ENCODE measurements around the gene RFX1. TPM values are rescaled to one million over a fixed set of nuclear protein-coding genes. Genes with fewer than 3 reads are reported as not detected.

Gene RFX1
- total and polyA plus RNA-seq, 2 experiments from 2014 or later = 8.9 to 11.8 TPM

DNA sequence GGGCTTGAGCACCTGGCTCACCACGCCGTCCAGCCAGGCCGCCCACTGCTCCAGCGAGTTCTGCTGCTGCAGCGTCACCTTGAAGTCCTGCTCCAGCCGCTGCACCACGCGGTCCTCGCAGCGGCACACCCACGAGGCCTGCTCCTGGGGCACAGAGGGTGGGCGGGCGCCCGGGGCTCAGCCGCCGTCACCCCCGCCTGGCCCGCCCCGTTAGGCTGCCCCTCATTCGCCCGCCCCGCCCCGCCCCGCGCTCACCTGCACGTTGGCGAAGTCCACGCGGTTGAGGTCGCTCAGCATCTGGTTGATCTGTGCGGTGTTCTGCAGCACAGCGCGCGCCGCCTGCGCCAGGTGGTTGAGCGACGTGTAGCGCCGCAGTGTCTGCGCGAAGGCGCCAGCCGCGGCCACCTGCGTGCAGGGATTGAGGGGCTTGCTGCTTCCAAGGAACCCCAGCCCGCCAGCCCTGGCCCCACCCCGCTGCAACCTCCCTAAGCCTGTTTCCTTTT is 42.5 kb downstream of the RFX1 start (continued):
- TF ChIP-seq, protein P1, sequence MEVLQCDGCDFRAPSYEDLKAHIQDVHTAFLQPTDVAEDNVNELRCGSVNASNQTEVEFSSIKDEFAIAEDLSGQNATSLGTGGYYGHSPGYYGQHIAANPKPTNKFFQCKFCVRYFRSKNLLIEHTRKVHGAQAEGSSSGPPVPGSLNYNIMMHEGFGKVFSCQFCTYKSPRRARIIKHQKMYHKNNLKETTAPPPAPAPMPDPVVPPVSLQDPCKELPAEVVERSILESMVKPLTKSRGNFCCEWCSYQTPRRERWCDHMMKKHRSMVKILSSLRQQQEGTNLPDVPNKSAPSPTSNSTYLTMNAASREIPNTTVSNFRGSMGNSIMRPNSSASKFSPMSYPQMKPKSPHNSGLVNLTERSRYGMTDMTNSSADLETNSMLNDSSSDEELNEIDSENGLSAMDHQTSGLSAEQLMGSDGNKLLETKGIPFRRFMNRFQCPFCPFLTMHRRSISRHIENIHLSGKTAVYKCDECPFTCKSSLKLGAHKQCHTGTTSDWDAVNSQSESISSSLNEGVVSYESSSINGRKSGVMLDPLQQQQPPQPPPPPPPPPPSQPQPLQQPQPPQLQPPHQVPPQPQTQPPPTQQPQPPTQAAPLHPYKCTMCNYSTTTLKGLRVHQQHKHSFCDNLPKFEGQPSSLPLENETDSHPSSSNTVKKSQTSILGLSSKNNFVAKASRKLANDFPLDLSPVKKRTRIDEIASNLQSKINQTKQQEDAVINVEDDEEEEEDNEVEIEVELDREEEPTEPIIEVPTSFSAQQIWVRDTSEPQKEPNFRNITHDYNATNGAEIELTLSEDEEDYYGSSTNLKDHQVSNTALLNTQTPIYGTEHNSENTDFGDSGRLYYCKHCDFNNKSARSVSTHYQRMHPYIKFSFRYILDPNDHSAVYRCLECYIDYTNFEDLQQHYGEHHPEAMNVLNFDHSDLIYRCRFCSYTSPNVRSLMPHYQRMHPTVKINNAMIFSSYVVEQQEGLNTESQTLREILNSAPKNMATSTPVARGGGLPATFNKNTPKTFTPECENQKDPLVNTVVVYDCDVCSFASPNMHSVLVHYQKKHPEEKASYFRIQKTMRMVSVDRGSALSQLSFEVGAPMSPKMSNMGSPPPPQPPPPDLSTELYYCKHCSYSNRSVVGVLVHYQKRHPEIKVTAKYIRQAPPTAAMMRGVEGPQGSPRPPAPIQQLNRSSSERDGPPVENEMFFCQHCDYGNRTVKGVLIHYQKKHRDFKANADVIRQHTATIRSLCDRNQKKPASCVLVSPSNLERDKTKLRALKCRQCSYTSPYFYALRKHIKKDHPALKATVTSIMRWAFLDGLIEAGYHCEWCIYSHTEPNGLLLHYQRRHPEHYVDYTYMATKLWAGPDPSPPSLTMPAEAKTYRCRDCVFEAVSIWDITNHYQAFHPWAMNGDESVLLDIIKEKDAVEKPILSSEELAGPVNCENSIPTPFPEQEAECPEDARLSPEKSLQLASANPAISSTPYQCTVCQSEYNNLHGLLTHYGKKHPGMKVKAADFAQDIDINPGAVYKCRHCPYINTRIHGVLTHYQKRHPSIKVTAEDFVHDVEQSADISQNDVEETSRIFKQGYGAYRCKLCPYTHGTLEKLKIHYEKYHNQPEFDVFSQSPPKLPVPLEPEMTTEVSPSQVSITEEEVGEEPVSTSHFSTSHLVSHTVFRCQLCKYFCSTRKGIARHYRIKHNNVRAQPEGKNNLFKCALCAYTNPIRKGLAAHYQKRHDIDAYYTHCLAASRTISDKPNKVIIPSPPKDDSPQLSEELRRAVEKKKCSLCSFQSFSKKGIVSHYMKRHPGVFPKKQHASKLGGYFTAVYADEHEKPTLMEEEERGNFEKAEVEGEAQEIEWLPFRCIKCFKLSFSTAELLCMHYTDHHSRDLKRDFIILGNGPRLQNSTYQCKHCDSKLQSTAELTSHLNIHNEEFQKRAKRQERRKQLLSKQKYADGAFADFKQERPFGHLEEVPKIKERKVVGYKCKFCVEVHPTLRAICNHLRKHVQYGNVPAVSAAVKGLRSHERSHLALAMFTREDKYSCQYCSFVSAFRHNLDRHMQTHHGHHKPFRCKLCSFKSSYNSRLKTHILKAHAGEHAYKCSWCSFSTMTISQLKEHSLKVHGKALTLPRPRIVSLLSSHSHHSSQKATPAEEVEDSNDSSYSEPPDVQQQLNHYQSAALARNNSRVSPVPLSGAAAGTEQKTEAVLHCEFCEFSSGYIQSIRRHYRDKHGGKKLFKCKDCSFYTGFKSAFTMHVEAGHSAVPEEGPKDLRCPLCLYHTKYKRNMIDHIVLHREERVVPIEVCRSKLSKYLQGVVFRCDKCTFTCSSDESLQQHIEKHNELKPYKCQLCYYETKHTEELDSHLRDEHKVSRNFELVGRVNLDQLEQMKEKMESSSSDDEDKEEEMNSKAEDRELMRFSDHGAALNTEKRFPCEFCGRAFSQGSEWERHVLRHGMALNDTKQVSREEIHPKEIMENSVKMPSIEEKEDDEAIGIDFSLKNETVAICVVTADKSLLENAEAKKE (CRISPR knock-in tag; IDR thresholded peaks at IDR 0.05) = no peak

DNA sequence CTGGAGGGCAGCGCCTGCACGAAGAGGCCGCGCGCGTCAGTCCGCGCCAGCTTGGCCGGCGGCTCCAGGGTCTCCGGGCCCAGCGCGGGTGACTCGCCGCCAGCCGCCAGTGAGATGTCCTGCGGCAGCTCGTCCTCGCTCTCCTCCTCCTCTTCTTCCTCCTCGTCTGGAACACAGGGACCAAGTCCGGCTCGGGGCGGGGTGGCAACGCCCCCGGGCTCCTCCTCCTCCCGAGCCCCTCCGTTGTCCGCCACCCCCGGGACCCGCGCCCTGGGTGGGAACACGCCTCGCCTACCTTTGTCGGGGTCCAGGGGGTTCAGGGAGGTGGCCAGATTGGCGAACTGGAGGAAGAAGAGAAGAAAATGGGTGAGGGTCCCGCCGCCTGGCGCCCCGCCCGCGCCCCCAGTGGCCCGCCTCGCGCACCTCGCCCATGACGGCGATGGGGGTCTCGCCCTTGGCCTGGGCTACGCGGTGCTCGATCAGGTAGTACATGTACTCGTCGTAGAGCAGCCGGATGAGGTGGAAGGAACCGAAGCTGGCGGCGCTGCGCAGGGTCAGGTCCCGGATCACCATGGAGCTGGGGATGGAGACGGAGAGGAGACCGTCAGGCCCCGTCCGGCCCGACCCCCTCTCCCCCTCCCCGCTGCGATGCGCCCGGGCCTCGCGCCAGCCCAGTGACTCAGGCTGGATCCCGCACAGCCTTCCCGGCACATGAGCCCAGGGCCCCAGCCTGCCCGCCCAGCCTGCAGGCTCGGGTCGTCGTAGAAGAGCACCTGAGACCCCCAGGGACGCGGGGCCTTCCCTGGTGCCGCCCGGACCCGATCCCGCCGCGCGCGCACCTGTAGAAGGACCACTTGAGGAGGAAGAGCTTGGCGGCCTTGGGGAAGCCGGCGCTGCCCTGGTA is 43.2 kb downstream of the RFX1 start:
- ATAC-seq = peak; percentile 50
- no peaks in the 10 kb centered on the region for H3K79me2 ChIP-seq (replicated peaks; ENCODE audit: insufficient read depth)
- Mint-ChIP-seq H3K27me3 (ENCODE audit: insufficient read depth, low read depth, poor library complexity) (peaks cover 26% of the 10 kb centered on the region), H3K4me3 (peak overlapping the region; percentile 63), H3K27ac (no peak overlapping the region), H3K4me1 (peaks cover 5% of the 10 kb centered on the region), H3K36me3 (ENCODE audit: low read depth) (peaks cover 37% of the 10 kb centered on the region), H3K9me3 (no peaks in the 10 kb centered on the region)
- no peaks in the 10 kb centered on the region for H3K36me3 ChIP-seq (ENCODE audit: insufficient read depth)
- peak; percentile 73 for DNase-seq (ENCODE audit: low spot score)
- TF ChIP-seq, protein P2, sequence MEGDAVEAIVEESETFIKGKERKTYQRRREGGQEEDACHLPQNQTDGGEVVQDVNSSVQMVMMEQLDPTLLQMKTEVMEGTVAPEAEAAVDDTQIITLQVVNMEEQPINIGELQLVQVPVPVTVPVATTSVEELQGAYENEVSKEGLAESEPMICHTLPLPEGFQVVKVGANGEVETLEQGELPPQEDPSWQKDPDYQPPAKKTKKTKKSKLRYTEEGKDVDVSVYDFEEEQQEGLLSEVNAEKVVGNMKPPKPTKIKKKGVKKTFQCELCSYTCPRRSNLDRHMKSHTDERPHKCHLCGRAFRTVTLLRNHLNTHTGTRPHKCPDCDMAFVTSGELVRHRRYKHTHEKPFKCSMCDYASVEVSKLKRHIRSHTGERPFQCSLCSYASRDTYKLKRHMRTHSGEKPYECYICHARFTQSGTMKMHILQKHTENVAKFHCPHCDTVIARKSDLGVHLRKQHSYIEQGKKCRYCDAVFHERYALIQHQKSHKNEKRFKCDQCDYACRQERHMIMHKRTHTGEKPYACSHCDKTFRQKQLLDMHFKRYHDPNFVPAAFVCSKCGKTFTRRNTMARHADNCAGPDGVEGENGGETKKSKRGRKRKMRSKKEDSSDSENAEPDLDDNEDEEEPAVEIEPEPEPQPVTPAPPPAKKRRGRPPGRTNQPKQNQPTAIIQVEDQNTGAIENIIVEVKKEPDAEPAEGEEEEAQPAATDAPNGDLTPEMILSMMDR (conservative IDR thresholded peaks at IDR 0.05; ENCODE audit: low read depth in 2 of 2) = no peak; a peak in 1 of 4 replicates
- TF ChIP-seq, protein P3, sequence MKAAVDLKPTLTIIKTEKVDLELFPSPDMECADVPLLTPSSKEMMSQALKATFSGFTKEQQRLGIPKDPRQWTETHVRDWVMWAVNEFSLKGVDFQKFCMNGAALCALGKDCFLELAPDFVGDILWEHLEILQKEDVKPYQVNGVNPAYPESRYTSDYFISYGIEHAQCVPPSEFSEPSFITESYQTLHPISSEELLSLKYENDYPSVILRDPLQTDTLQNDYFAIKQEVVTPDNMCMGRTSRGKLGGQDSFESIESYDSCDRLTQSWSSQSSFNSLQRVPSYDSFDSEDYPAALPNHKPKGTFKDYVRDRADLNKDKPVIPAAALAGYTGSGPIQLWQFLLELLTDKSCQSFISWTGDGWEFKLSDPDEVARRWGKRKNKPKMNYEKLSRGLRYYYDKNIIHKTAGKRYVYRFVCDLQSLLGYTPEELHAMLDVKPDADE (IDR thresholded peaks at IDR 0.05) = no peak
- no peak for TF ChIP-seq NANOG (IDR thresholded peaks at IDR 0.05; ENCODE audit: borderline replicate concordance)
- peak overlapping the region; percentile 82 for H3K4me3 ChIP-seq
- 0 out of 2 replicates have a peak, but pooled peaks cover under 1% of the 10 kb centered on the region for H4K20me1 ChIP-seq (replicated peaks; ENCODE audit: insufficient read depth)
- peak overlapping the region; percentile 96 for H3K4me2 ChIP-seq
- H3K4me1 ChIP-seq (ENCODE audit: insufficient read depth) = no peaks in the 10 kb centered on the region; the same call in 1 of the 2 replicates
- H3K9me2 ChIP-seq (ENCODE audit: insufficient read depth) = no peaks in the 10 kb centered on the region
- H3F3A ChIP-seq (replicated peaks; ENCODE audit: low read depth) = 0 out of 2 replicates have a peak, but pooled peaks cover 6% of the 10 kb centered on the region
- H3K27me3 ChIP-seq (ENCODE audit: insufficient read depth) = peaks cover 11% of the 10 kb centered on the region
- H3K27ac ChIP-seq (ENCODE audit: low read depth) = no peak overlapping the region
- peak overlapping the region; percentile 76; the same call in 1 of the 2 replicates for H2AFZ ChIP-seq
